ENCODE measurements around the gene ATOSB.

Gene ATOSB

DNA sequence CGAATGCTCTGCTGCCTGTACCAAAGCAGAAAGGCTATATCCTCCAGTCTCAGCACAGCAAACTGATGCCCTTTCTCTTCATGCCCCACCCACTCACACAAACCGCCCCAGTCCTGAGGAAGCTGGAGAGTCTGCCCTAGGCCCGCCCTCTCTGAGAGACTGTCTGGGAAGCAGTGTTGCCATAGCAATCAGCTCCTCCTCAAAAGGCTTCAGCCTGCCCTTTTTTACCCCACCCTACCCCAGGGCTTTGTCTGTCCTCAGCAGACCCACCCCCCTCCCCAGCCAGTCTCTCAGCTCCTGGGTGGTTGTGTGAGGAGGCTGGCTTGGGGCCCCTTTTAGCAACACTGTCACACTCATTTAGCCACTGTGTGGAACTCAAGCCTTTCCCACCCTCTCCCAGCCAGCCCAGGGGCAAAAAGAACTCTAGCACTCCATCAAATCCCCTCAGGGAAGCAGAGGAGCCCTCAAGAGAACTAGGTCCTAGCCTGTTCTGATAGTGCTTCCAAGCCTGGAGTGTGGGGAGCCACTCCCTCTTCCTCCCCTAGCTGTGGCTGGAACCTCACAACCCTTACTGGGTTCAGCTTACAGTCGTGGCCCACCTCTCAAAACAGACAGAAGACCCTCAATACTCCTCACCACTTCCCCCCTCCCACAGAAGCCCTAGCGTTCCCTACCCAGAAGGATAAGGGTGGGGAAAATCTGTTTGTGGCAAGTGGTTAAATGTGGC lies 1.4 kb downstream of the ATOSB start:
- DNase-seq = peak; percentile 87

- DNase-seq = no peak
Observed at GRCh38 chr9:35112257-35113020, 3.2 kb downstream of the ATOSB start.

GRCh38 chr9:35111001-35111933 lies 4.4 kb downstream of the ATOSB start:
- peak; percentile 99 for DNase-seq

DNA sequence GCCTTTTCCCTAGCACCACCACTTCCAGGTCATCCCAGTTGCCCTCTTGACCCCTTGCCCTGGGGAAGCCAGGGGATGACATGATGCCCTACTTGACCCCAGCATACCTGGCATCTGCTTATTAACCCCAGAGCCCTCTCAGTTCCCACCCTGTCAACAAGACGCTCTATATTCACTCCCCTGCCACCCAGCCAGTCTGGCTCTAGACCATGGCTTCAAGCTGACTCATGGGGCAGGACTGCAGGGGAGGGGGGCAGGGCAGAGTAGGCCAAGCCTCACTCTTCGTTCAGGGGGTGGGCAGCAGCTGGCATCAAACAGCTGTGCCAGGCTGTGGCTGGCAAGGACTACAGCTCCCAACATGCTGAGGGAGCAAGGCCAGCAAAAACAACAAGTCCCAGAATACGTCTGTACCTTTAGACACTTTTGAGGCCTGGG lies 5.3 kb downstream of the ATOSB start:
- no peak for DNase-seq

GRCh38 chr9:35108946-35109575 lies 6.6 kb downstream of the ATOSB start:
- no peak for DNase-seq

DNA sequence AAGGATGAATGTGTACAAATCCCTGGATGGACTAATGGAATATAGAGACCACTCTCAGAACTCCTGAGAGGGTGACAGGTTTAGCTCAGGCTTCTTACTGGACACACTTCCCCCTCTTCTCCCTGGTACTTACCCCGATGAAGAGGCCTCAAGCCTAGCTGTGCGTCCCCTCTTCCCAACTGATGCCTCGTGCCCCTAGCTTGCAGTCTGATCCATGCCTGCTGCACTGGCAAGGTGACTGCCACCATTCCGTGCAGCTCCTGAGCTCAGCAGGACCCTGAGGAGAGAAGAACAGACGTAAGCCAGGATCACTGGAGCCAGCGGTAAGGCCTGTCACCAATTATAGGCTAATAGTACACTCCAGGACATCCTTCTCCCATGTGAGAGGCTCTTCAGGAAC lies 7.2 kb downstream of the ATOSB start:
- no peak for DNase-seq

GRCh38 chr9:35107297-35108290 lies 8.1 kb downstream of the ATOSB start:
- no peak for DNase-seq

GRCh38 chr9:35106343-35106730 lies 9.3 kb downstream of the ATOSB start:
- no peak for DNase-seq

GRCh38 chr9:35105571-35106342 lies 9.9 kb downstream of the ATOSB start:
- DNase-seq = no peak

- DNase-seq = no peak
Observed at GRCh38 chr9:35105126-35105525, 10.5 kb downstream of the ATOSB start.

DNA sequence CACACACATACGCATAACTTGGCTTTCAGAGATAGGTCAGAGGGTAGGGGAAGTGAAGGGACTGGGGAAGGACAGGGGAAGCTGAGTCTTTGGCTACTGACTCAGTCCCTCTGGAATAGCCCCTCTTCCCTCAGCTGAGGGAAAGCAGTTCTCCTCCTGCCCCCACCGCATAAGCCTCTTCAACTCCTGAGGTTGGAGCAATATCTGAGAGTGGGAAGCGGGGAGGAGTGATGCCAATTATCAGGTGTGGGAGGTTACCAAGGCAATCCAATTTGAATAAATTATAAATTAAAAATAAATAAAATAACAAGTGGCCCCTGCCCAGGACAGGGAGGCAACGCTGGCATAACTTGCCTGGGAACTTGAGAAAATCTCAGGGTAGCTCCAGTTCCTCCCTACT lies 11.1 kb downstream of the ATOSB start:
- no peak for DNase-seq

DNA sequence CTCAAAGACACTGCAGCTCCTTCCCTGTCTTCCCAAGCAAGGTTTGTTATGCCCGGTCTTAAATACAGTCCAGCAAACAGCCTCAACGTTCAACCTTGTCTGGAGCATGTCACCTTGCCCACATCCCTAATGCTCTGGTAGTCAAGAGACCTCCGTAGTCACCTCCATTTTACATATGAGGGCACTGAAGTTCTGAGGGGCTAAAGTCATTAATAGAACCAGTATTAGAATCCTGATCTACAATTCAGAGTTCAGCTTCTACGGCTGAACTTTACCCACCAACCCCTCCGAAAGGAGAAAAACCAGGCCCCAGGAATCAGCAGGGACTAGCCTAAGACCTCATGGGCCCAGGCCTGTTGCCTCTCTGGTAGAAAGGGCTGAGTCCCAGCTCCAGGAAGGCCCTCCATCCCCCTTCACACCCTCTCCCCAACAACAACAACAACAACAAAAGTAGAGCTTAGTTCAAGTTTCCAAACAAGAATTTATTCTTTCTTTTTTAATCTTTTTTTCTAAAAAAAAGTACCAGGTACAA lies 11.9 kb downstream of the ATOSB start:
- DNase-seq = no peak

- peak; percentile 99 for DNase-seq
Observed at GRCh38 chr9:35102769-35103659, 12.6 kb downstream of the ATOSB start, which contains the start of gene STOML2. Gene STOML2, minus strand, starts transcription at chr9:35103131. Its CDS starts 37 bp downstream, at chr9:35103094.

- no peak for DNase-seq
Observed at GRCh38 chr9:35102465-35102768, 13.2 kb downstream of the ATOSB start.

DNA sequence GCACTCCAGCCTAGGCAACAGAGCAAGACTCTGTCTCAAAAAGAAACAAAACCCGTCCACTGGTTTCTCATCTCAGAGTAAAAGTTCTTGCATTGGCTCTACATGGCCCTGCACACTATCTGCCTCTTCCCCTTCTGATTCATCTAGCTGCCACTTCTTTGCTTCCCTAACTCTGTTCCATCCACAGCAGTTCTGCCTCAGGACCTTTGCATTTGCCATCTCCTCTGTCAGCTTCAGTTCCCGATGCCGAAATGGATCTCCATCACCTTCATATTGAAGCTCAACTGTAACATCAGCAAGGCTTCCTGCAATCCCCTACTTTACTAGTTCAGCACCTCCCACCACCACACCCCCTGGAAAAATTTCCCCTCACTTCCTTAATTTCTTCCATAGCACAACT lies 18.1 kb downstream of the ATOSB start:
- DNase-seq = no peak

DNA sequence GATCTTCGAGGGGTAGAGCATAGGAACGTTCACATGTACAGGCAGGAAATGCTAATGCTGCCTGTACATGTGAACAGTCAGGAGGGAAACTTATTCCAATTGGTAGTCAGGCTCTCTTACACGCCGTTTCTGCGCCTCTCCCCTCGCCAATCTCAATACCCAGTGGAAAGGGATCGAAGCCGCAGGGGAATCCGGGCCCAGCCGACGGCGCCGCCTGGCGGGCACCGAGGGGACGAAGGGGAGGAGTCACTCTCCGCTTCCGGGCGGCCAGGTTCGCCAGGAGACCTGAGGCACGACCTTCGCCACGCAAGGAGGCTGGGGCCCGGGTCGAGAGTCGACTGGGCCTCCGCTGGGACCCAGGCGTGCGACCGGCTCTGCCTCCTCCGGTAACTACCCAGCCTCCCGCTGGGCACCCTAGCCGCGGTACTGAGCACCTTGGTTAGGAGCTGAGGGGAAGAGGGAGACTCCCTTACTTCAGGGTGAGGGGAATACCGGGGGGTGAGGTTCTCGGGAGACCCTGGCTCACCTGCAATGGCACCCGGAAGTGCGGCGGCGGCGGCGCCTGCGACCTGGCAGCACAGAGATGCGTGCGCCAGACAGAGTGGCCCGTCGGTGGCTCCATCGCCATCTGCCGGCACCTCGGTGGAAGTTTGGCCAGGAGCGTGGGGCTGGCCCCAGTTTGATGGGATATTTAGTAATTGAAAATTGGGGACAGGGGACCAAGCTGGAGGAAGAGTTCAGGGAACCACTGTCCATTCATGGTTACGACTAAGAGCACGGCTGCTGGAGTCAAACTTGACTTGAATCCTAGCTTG lies 19.4 kb downstream of the ATOSB start, which contains the start of gene PIGO:
Gene PIGO (minus strand): TSS at position 557 of the 815 bp plus-strand sequence. CDS start 1,026 bp downstream, outside the sequence.
- DNase-seq = peak; percentile 93

- no peak for DNase-seq
Observed at GRCh38 chr9:35091536-35091935, 24.1 kb downstream of the ATOSB start.

GRCh38 chr9:35089434-35089833 lies 26.2 kb downstream of the ATOSB start:
- no peak for DNase-seq
